ENCODE data around the gene PPP1R3D.
"Not testable (repeated sequence)": the region's sequence is repeated elsewhere in the genome, so short reads cannot be mapped to it uniquely, and the experiment has no call there.

The PPP1R3D gene

DNA sequence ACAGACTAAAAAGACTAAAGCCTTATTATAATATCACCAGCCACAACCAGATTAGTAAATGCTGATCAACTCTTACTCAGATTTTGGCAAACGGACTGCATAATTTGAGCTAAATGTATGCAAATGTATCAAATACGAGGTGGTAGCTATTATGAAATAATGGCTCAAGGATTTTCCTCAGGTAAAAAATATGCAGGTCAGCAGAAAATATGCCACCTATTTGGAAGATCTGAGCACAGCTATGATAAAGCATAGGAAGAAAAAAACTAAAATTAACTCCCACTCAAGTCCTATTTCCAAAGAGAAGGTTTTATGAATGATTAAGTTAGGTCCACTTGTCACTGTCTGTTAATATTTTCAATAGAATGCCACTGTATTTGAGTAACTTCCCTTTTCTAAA, 29.1 kb downstream of the PPP1R3D start:
- no peak for ATAC-seq

DNA sequence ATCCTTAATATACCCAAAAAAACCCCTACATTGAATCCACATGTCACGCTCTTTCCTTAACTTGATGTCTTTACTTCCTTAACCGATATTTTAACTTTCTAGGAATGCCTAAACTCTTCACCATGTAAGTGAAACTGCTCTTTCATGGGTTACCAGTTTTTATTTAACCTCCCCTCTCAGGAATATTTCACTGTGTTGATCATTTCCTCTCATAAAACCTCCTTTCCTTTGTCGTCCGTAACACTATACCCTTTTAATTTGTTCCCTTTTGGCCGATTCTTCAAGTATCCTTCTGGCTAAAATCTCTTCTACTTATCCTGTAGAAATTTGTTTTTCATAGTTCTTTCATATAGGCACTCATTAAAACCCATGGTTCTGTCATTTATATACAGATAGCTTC, 31.2 kb downstream of the PPP1R3D start:
- no peak for ATAC-seq

DNA sequence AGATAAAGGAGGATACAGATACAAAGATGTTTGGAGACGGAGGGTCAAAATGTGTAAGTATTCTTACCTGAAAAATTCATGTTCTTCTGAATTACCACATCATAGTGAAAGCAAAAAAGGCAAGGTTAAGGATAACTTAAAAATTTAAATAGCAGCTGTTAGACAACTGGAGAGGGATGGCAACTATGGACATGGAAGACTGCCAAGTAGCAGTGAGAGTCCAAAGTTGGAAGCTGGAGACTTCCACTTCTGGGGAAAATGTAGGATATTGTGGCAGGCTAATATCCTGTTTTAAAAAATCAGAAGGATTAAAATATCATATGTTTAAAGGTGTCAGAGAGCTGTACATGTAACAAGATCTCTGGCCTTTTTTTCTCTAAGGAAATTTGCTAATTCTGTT, 36.5 kb downstream of the PPP1R3D start:
- no peak for ATAC-seq

DNA sequence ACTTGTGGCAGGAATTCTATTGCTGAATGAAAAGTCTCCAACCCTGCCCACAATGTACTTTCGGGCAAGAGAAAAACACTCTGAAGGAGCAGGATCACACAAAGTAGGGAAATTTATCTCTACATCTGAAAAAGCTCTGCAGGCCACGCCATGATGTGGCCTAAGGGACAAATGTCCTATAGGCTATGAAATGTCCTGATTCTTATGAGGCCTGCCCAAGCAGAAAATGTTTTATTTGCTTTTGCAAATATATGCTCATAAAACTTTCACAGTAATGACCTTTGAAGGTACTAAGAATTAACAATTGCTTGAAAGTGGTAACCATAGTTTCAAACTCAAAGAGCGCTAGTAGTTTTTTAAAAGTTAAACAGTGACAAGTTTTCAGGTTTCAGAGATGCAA, 37.6 kb downstream of the PPP1R3D start:
- no peak for ATAC-seq

DNA sequence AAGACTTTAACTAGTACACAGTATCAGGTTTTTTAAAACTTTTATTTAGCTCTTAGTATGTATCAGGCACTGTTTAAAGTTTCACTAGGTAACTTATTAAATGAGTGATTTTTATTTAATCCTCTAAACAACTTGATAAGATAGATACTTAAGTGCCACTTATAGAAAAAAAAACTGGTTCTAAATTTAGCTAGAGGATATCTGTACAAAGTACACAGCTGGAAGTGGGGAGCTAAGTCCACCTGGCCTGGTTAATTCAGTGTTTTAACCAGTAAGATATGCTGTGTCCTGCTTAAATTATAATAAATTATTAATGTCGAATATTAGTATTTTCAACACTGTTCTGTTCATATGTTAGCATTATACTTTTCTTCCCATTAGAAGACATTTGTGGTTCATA, 44.2 kb downstream of the PPP1R3D start:
- ATAC-seq: no peak

DNA sequence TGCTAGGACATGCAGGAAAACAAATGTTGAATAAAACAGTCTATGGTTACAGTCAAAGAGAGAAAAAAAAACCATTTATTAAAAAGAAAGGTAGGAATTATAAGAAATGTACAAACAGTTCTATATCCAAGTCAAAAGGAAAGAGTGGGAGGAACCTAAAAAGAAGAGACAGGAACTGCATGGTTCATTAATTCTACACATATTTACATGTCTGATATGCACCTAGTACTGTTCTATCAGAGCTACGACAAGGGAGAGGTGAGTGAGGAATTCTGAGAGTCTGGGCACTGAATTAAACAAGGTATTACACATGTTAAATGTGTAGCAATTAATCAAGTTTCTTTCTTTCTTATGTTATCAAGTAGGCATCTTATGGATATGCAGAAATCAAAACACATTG, 48.5 kb downstream of the PPP1R3D start:
- no peak for ATAC-seq

DNA sequence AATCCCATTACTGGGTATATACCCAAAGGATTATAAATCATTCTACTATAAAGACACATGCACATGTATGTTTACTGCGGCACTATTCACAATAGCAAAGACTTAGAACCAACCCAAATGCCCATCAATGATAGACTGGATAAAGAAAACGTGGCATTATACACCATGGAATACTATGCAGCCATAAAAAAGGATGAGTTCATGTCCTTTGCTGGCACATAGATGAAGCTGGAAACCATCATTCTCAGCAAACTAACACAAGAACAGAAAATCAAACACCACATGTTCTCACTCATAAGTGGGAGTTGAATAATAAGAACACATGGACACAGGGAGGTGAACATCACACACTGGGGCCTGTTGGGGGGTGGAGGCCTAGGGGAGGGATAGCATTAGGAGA, 50.1 kb downstream of the PPP1R3D start:
- not testable (repeated sequence) for ATAC-seq

DNA sequence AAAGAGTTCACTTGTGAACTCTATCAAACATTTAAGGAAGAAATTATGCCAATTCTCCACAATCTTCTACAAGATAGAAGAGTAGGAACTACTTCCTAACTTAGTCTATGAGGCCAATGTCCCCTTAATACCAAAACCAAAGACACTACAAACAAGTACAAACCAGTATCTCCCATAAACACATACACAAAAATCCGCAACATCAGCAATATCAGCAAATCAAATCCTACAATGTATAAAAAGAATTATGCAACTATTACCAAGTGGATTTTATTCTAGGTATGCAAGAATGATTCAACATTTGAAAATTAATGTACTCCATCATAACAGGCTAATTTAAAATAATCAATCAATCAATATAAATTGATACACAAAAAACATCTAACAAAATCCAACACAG, 52.1 kb downstream of the PPP1R3D start:
- ATAC-seq: no peak
